Measurements from ENCODE around the gene SRBD1. TPM values are rescaled to one million over a fixed set of nuclear protein-coding genes. Genes with fewer than 3 reads are reported as not detected.
A peak's percentile ranks its signal among the peaks of the same experiment; 100 is the strongest.

Gene SRBD1
- 10.7 and 14.4 TPM in 2 replicates for total RNA-seq (2022)
- Bru-seq, nascent RNA = percentile 81 among the genes with signal in this experiment
- BruChase-seq, experiment 1, labeled RNA remaining after a 6-hour chase = percentile 52 among the genes with signal in this experiment
- BruChase-seq, experiment 2, labeled RNA remaining after a 2-hour chase = percentile 55 among the genes with signal in this experiment
- long read RNA-seq, partial matches to known transcripts = 0 of 10 reads
- long read RNA-seq, other reads (novel, unspliced or antisense) = 6 of 10 reads

- intact Hi-C loops (cut with micrococcal nuclease; ENCODE audit: unreplicated experiment) = no loop called here
- H3K27ac Mint-ChIP-seq (ENCODE audit: unreplicated experiment) = peak within 1 kb of the TSS; percentile 71
- TSS peak; percentile 71 for BruUV-seq (replicated peaks)
- peaks cover 18% of the 10 kb centered on the region for H3K36me3 Mint-ChIP-seq (ENCODE audit: insufficient read depth, unreplicated experiment)
- H3K4me3 Mint-ChIP-seq (ENCODE audit: low read depth, unreplicated experiment) = peak within 1 kb of the TSS; percentile 80
- TF ChIP-seq CTCF (IDR thresholded peaks at IDR 0.05; ENCODE audit: unreplicated experiment) = no peak
- H3K9me3 Mint-ChIP-seq (ENCODE audit: low read depth, unreplicated experiment) = no peaks in the 10 kb centered on the region
- CTCF ChIA-PET = interaction anchor here (0.7 to 1.1 kb wide), 5 partner anchors 26 to 631 kb away, joined by 3 to 6 read pairs (median 4); no protein-coding TSS in a partner anchor
- DNase-seq = peak; percentile 97
- H3K4me1 Mint-ChIP-seq (ENCODE audit: low read depth, unreplicated experiment) = peaks cover 26% of the 10 kb centered on the region
- no peaks in the 10 kb centered on the region for H3K27me3 Mint-ChIP-seq (ENCODE audit: unreplicated experiment)
Observed at GRCh38 chr2:45611020-45611859, at the start of gene SRBD1. Gene SRBD1 (minus strand): TSS chr2:45611267. CDS start chr2:45605441, 5,826 bp downstream.

- H3K27ac Mint-ChIP-seq (ENCODE audit: unreplicated experiment) = no peak overlapping the region
Observed at GRCh38 chr2:45654250-45654649, 43.2 kb upstream of the SRBD1 start.

GRCh38 chr2:45653122-45653913 lies 42.3 kb upstream of the SRBD1 start:
- TSS peak; percentile 49 for BruUV-seq (replicated peaks)
- Mint-ChIP-seq H3K27ac (ENCODE audit: unreplicated experiment) (peak overlapping the region; percentile 61), H3K36me3 (ENCODE audit: insufficient read depth, unreplicated experiment) (peaks cover 42% of the 10 kb centered on the region), H3K27me3 (ENCODE audit: unreplicated experiment) (no peaks in the 10 kb centered on the region), H3K9me3 (ENCODE audit: low read depth, unreplicated experiment) (no peaks in the 10 kb centered on the region), H3K4me1 (ENCODE audit: low read depth, unreplicated experiment) (peaks cover 18% of the 10 kb centered on the region), H3K4me3 (ENCODE audit: low read depth, unreplicated experiment) (peak overlapping the region; percentile 94)
- no peak for TF ChIP-seq CTCF (IDR thresholded peaks at IDR 0.05; ENCODE audit: unreplicated experiment)
- intact Hi-C loops (cut with micrococcal nuclease; ENCODE audit: unreplicated experiment) = loop anchor here (2.0 kb wide), 1 partner anchor 21 kb away; no protein-coding TSS in a partner anchor
- DNase-seq = no peak
- CTCF ChIA-PET = interaction anchor here (2.1 kb wide), 1 partner anchor 125 kb away, joined by 14 read pairs; no protein-coding TSS in a partner anchor

More at GRCh38 chr2:45654250-45654649, 43.2 kb upstream of the SRBD1 start:
- no peak for TF ChIP-seq CTCF (IDR thresholded peaks at IDR 0.05; ENCODE audit: unreplicated experiment)
- Mint-ChIP-seq H3K36me3 (ENCODE audit: insufficient read depth, unreplicated experiment) (peaks cover 40% of the 10 kb centered on the region), H3K4me3 (ENCODE audit: low read depth, unreplicated experiment) (no peak overlapping the region), H3K9me3 (ENCODE audit: low read depth, unreplicated experiment) (no peaks in the 10 kb centered on the region), H3K27me3 (ENCODE audit: unreplicated experiment) (no peaks in the 10 kb centered on the region), H3K4me1 (ENCODE audit: low read depth, unreplicated experiment) (peaks cover 18% of the 10 kb centered on the region)
- no TSS peak for BruUV-seq (replicated peaks)
- CTCF ChIA-PET = interaction anchor here (1.0 kb wide), 1 partner anchor 9 kb away, joined by 4 read pairs; no protein-coding TSS in a partner anchor
- DNase-seq = no peak
- intact Hi-C loops (cut with micrococcal nuclease; ENCODE audit: unreplicated experiment) = no loop called here
